Right cardiac atrium (tissue), 5 donors: ENCODE measurements around the gene MRPS18A. TPM values are rescaled to one million over a fixed set of nuclear protein-coding genes. Genes with fewer than 3 reads are reported as not detected.

Source experiments
- polyA plus RNA-seq: library from polyadenylated mRNA; stranded (reverse); fragments of 200-250 nt; gene quantifications from one replicate; pipeline ENCODE4 v1.2.3, GENCODE V29; 2013
- total RNA-seq, 4 donors: library from RNA; stranded (reverse); fragmentation: NEBNext Ultra II Directional; extraction: Animal tissue kit (Norgen Biotek cat#: 25700); gene quantifications; one replicate each; pipeline ENCODE4 v1.2.1, GENCODE V29; 2021
- donor health status: healthy with polysubstance abuse.
- donor health status: DM: no; HTN: yes; CAD: no.
- donor health status: DM: no; HTN: no; CAD: no.
- donor health status: DM: no; HTN: yes; CAD: no; lungs with severe emphysema.
- donor health status: DM: yes; HTN: yes; CAD: no.

MRPS18A gene
- total and polyA plus RNA-seq, 5 donors: 33.1 to 58.0 (median 35.5) TPM

Other genes starting within 250 kb of the MRPS18A start
- under 1 TPM in 3 of 4 donors, not detected in 1; 0.42 to 0.49 (median 0.47) TPM for gene DLK2, start 232.2 kb downstream of the MRPS18A start, total RNA-seq
- gene DLK2, start 232.2 kb downstream of the MRPS18A start, polyA plus RNA-seq: 1.1 TPM
- 10 to 100 TPM; 17.2 to 23.9 (median 20.1) TPM for gene TJAP1, start 210.2 kb downstream of the MRPS18A start, total RNA-seq
- gene TJAP1, start 210.2 kb downstream of the MRPS18A start, polyA plus RNA-seq: 15.5 TPM
- gene LRRC73, start 177.4 kb downstream of the MRPS18A start, total RNA-seq: 1 to 10 TPM in 3 of 4 donors, under 1 TPM in 1; 0.82 to 2.5 (median 1.7) TPM
- gene LRRC73, start 177.4 kb downstream of the MRPS18A start, polyA plus RNA-seq: 1.1 TPM
- gene YIPF3, start 170.9 kb downstream of the MRPS18A start, total RNA-seq: 10 to 100 TPM; 70.3 to 84.1 (median 71.9) TPM
- 95.0 TPM for gene YIPF3, start 170.9 kb downstream of the MRPS18A start, polyA plus RNA-seq
- 10 to 100 TPM; 14.1 to 24.8 (median 15.6) TPM for gene POLR1C, start 170.7 kb downstream of the MRPS18A start, total RNA-seq
- gene POLR1C, start 170.7 kb downstream of the MRPS18A start, polyA plus RNA-seq: 13.9 TPM
- gene XPO5, start 111.8 kb downstream of the MRPS18A start, total RNA-seq: 10 to 100 TPM; 10.4 to 18.5 (median 14.7) TPM
- 4.9 TPM for gene XPO5, start 111.8 kb downstream of the MRPS18A start, polyA plus RNA-seq
- 1 to 10 TPM; 5.6 to 9.4 (median 8.5) TPM for gene POLH, start 111.6 kb downstream of the MRPS18A start, total RNA-seq
- 3.1 TPM for gene POLH, start 111.6 kb downstream of the MRPS18A start, polyA plus RNA-seq
- gene GTPBP2, start 58.5 kb downstream of the MRPS18A start, total RNA-seq: 10 to 100 TPM; 21.8 to 30.7 (median 28.5) TPM
- gene GTPBP2, start 58.5 kb downstream of the MRPS18A start, polyA plus RNA-seq: 24.6 TPM
- 10 to 100 TPM; 24.4 to 25.6 (median 25.0) TPM for gene MAD2L1BP, start 52.0 kb downstream of the MRPS18A start, total RNA-seq
- gene MAD2L1BP, start 52.0 kb downstream of the MRPS18A start, polyA plus RNA-seq: 21.6 TPM
- gene RSPH9, start 42.8 kb downstream of the MRPS18A start, total RNA-seq: under 1 TPM in 3 of 4 donors, not detected in 1; 0.11 to 0.18 (median 0.14) TPM
- gene RSPH9, start 42.8 kb downstream of the MRPS18A start, polyA plus RNA-seq: 0.29 TPM
- 100 to 1,000 TPM; 163 to 296 (median 219) TPM for gene VEGFA, start 82.4 kb upstream of the MRPS18A start, total RNA-seq
- 246 TPM for gene VEGFA, start 82.4 kb upstream of the MRPS18A start, polyA plus RNA-seq